K562 (cell line): ENCODE data around the gene HOXB3. TPM values are rescaled to one million over a fixed set of nuclear protein-coding genes. Genes with fewer than 3 reads are reported as not detected.

Experiments used
- AFF1 ChIP-seq, 2 experiments: fragments of 450-650 bp; IDR thresholded peaks; 2 replicates each; pipeline ENCODE4 v1.6.1; 2018; ENCODE audit warnings: mild to moderate bottlenecking in 2 of 2, low read depth in 1 of 2; ENCODE audit not compliant: partially characterized antibody in 2 of 2
- CEBPG ChIP-seq, 3 experiments: fragments of 200-800 bp in 1 of 3; sonication (Bioruptor generic) in 1 of 3; sonication (generic) in 1 of 3; formaldehyde crosslinking in 1 of 3; IDR thresholded peaks in 2 of 3; conservative IDR thresholded peaks in 1 of 3; 2 replicates each; pipeline versions ENCODE4 v1.6.1 to v1.8.0; 2016 to 2022; ENCODE audit warnings: missing compliant biosample characterization in 2 of 3, missing genetic modification characterization in 2 of 3, mild to moderate bottlenecking in 1 of 3, missing genetic modification reagents in 1 of 3
- CXXC5 ChIP-seq: fragments of 250-450 bp; sonication (Bioruptor Pico); IDR thresholded peaks from 2 replicates; pipeline ENCODE4 v1.8.0; 2022; ENCODE audit warnings: inconsistent platforms, mild to moderate bottlenecking, moderate library complexity
- FOXK2 ChIP-seq, 2 experiments: fragments of 450-650 bp; IDR thresholded peaks in 1 of 2; conservative IDR thresholded peaks in 1 of 2; 2 replicates each; pipeline ENCODE4 v1.6.1; 2016; ENCODE audit warnings: low read depth in 2 of 2, mild to moderate bottlenecking in 1 of 2
- JUNB ChIP-seq: fragments of 450-650 bp; formaldehyde crosslinking; conservative IDR thresholded peaks from 2 replicates; pipeline ENCODE4 v1.4.0; 2020; ENCODE audit warnings: mild to moderate bottlenecking
- MTA1 ChIP-seq: fragments of 450-650 bp; IDR thresholded peaks from 2 replicates; pipeline ENCODE4 v1.6.1; 2017; ENCODE audit warnings: borderline replicate concordance
- RBFOX2 ChIP-seq: fragments of 200-400 bp; formaldehyde crosslinking; IDR thresholded peaks from 2 replicates; pipeline ENCODE4 v1.6.1; 2017; ENCODE audit warnings: low read depth, mild to moderate bottlenecking, low read length, moderate library complexity
- RREB1 ChIP-seq: fragments of 250-450 bp; sonication (Bioruptor Pico); IDR thresholded peaks from 2 replicates; pipeline ENCODE4 v1.4.0; 2020
- polyA plus RNA-seq, 8 experiments: library from polyadenylated mRNA; depleted of rRNA in 4 of 8; stranded (reverse) in 5 of 8; unstranded in 3 of 8; fragments of >200 nt; fragmentation: Nextera tagmentation in 2 of 8; fragmentation: Illumina TruSeq in 1 of 8; extraction: Ambion mirVana in 2 of 8; extraction: Trizol in 1 of 8; gene quantifications; 2 replicates each; pipeline versions ENCODE4 v1.2.1 to v1.2.3, GENCODE V29; 2011 to 2014; ENCODE audit warnings: inconsistent platforms in 1 of 8, missing spikeins in 1 of 8
- total RNA-seq, 7 experiments: library from RNA; depleted of rRNA in 6 of 7; stranded (reverse); fragments of >200 nt in 6 of 7; fragmentation: Illumina TruSeq in 2 of 7; extraction: Trizol in 2 of 7; gene quantifications; 2 replicates each; pipeline versions ENCODE4 v1.2.1 to v1.2.3, GENCODE V29; 2011 to 2021; ENCODE audit warnings: low replicate concordance in 1 of 7
- TF ChIP-seq, protein P1 (sequence below), 3 experiments: IDR thresholded peaks in 2 of 3; conservative IDR thresholded peaks in 1 of 3; 2 replicates each; pipeline ENCODE4 v1.5.1; 2011 to 2012; ENCODE audit warnings: low read length in 3 of 3, mild to moderate bottlenecking in 3 of 3, control low read depth in 2 of 3, improper control_type of control experiment in 1 of 3, inconsistent platforms in 1 of 3, low read depth in 1 of 3, mixed read lengths in 1 of 3, moderate library complexity in 1 of 3; ENCODE audit not compliant: insufficient read depth in 2 of 3
- TF ChIP-seq, protein P2 (sequence below), 2 experiments: fragments of 200-800 bp in 1 of 2; sonication (Bioruptor generic) in 1 of 2; sonication (generic) in 1 of 2; formaldehyde crosslinking in 1 of 2; IDR thresholded peaks in 1 of 2; conservative IDR thresholded peaks in 1 of 2; 2 replicates each; pipeline versions ENCODE4 v1.5.0 to v1.6.1; 2016 to 2020; ENCODE audit warnings: missing compliant biosample characterization in 1 of 2, missing genetic modification characterization in 1 of 2, missing genetic modification reagents in 1 of 2

HOXB3 gene
- total and polyA plus RNA-seq, 9 of the 15 experiments (the other 6 are each of a cell fraction or from before 2014, with no cell fraction given): 2.4 to 41.3 (median 20.2) TPM

GRCh38 chr17:48636177-48637018, 46.4 kb upstream of the HOXB3 start (continued):
- peak in 1 of 2 experiments; percentile 11 for TF ChIP-seq AFF1 (IDR thresholded peaks at IDR 0.05; ENCODE audit: low read depth in 1 of 2, partially characterized antibody in 2 of 2)
- TF ChIP-seq, protein P1, sequence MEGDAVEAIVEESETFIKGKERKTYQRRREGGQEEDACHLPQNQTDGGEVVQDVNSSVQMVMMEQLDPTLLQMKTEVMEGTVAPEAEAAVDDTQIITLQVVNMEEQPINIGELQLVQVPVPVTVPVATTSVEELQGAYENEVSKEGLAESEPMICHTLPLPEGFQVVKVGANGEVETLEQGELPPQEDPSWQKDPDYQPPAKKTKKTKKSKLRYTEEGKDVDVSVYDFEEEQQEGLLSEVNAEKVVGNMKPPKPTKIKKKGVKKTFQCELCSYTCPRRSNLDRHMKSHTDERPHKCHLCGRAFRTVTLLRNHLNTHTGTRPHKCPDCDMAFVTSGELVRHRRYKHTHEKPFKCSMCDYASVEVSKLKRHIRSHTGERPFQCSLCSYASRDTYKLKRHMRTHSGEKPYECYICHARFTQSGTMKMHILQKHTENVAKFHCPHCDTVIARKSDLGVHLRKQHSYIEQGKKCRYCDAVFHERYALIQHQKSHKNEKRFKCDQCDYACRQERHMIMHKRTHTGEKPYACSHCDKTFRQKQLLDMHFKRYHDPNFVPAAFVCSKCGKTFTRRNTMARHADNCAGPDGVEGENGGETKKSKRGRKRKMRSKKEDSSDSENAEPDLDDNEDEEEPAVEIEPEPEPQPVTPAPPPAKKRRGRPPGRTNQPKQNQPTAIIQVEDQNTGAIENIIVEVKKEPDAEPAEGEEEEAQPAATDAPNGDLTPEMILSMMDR (IDR thresholded peaks at IDR 0.05 in 2 of 3, conservative IDR thresholded peaks at IDR 0.05 in 1 of 3; ENCODE audit: insufficient read depth in 2 of 3, low read depth in 1 of 3, low read length in 3 of 3): peak; percentile 82 to 86 (median 84)
- no peak for TF ChIP-seq JUNB (CRISPR knock-in tag)
- TF ChIP-seq FOXK2 (conservative IDR thresholded peaks at IDR 0.05 in 1 of 2, IDR thresholded peaks at IDR 0.05 in 1 of 2; ENCODE audit: low read depth in 2 of 2): no peak
- peak; percentile 87 for TF ChIP-seq CXXC5 (CRISPR knock-in tag)
- TF ChIP-seq, protein P2, sequence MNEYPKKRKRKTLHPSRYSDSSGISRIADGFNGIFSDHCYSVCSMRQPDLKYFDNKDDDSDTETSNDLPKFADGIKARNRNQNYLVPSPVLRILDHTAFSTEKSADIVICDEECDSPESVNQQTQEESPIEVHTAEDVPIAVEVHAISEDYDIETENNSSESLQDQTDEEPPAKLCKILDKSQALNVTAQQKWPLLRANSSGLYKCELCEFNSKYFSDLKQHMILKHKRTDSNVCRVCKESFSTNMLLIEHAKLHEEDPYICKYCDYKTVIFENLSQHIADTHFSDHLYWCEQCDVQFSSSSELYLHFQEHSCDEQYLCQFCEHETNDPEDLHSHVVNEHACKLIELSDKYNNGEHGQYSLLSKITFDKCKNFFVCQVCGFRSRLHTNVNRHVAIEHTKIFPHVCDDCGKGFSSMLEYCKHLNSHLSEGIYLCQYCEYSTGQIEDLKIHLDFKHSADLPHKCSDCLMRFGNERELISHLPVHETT (CRISPR knock-in tag; conservative IDR thresholded peaks at IDR 0.05 in 1 of 2, IDR thresholded peaks at IDR 0.05 in 1 of 2): no peak
- no peak for TF ChIP-seq CEBPG (CRISPR knock-in tag; IDR thresholded peaks at IDR 0.05)
- TF ChIP-seq CEBPG (tag; conservative IDR thresholded peaks at IDR 0.05 in 1 of 2, IDR thresholded peaks at IDR 0.05 in 1 of 2): no peak
- TF ChIP-seq MTA1: no peak
- TF ChIP-seq RREB1 (CRISPR knock-in tag): no peak
- TF ChIP-seq RBFOX2: peak; percentile 68
